Measurements from ENCODE around the gene OGDH. TPM values are rescaled to one million over a fixed set of nuclear protein-coding genes. Genes with fewer than 3 reads are reported as not detected.

OGDH gene
- total and polyA plus RNA-seq, 2 of the 4 experiments (the other 2 are of a cell fraction), result 47.4 to 56.5 TPM

DNA sequence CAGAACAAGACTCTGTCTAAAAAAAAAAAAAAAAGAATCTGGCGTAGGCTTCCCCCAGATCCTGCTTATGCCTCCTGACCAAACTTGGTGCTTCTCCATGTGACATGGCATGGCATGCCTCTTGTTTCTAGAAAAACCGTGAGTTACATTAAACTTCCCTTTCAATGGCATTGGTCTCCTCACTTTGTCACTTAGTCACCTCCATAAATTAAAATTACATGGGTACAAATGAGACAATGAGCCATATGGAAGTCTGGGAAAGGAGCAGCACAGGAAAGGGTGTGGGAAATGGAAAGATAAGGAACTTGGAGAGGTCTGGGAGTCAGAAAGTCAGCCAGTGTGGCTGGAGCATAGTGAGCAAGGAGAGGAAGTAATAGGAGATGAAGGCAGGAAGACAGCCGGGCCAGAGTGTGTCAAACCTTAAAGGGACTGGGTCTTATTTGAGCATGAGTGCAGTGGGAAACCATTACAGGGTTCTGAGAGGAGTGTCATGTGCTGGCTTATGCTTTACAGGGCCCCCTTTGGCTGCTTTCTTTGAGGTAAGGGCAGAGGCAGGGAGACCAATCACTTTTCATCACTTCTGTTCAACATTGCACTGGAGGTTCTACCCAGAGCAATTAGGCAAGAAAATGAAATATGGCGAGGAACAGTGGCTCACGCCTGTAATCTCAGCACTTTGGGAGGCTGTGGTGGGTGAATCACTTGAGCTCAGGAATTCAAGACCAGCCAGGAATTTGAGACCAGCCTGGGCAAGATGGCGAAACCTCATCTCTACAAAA lies 120.9 kb downstream of the OGDH start:
- H3K4me1 ChIP-seq (ENCODE audit: control insufficient read depth, insufficient read depth, low read length), result peaks cover 4% of the 10 kb centered on the region; the same call in 1 of the 2 replicates
- H3K4me2 ChIP-seq (ENCODE audit: low read depth, low read length), result peak overlapping the region; percentile 15; the same call in 1 of the 2 replicates
- peak overlapping the region; percentile 88 for H2AFZ ChIP-seq (replicated peaks; ENCODE audit: low read length, poor library complexity)
- H3K27ac ChIP-seq (ENCODE audit: insufficient read depth, low read length), result peak overlapping the region; percentile 75
- no peaks in the 10 kb centered on the region for H3K27me3 ChIP-seq (ENCODE audit: control insufficient read depth, insufficient read depth, low read length)
- peak overlapping the region; percentile 54 for H4K5ac ChIP-seq (ENCODE audit: low read depth, low read length)
- ChIA-PET POLR2A (ENCODE audit: unreplicated experiment) (no interaction called here), CTCF (interaction anchor here (0.6 kb wide), 1 partner anchor 39 kb away, joined by 3 read pairs; no protein-coding TSS in a partner anchor)
- peak; percentile 74 for TF ChIP-seq CEBPB (IDR thresholded peaks at IDR 0.05; ENCODE audit: low read depth, low read length)
- TF ChIP-seq BHLHE40 (IDR thresholded peaks at IDR 0.05; ENCODE audit: low read depth, low read length), result peak; percentile 49; the same call in 1 of the 2 replicates
- TF ChIP-seq RFX5 (IDR thresholded peaks at IDR 0.05; ENCODE audit: low read depth, low read length), result no peak
- TF ChIP-seq MAFK (IDR thresholded peaks at IDR 0.05; ENCODE audit: low read depth, low read length), result 0 out of 2 replicates have a peak, but pooled peaks have one; percentile 1
- peak; percentile 44; the same call in 1 of the 2 replicates for TF ChIP-seq FOS (IDR thresholded peaks at IDR 0.05; ENCODE audit: low read depth, low read length)
- BruUV-seq (replicated peaks), result no TSS peak
- H3K4ac ChIP-seq (ENCODE audit: low read depth, low read length), result peak overlapping the region; percentile 80
- intact Hi-C loops (cut with micrococcal nuclease), result no loop called here
- H4K8ac ChIP-seq (ENCODE audit: low read depth in 2 of 2, low read length in 2 of 2), result peak overlapping the region; percentile 88
- H4K91ac ChIP-seq (ENCODE audit: insufficient read depth, low read depth, low read length), result peak overlapping the region; percentile 93
- H3K9me3 ChIP-seq (ENCODE audit: control insufficient read depth, insufficient read depth, low read length), result no peaks in the 10 kb centered on the region
- dilution Hi-C loops (cut with HindIII; ENCODE audit: low sequenced_read_pairs, unreplicated experiment), result no loop called here
- H2AK5ac ChIP-seq (ENCODE audit: low read depth, low read length), result peak overlapping the region; percentile 70; the same call in 1 of the 2 replicates
- peak overlapping the region; percentile 94 for H2BK5ac ChIP-seq (ENCODE audit: low read depth, low read length, poor library complexity, severe bottlenecking)
- no peaks in the 10 kb centered on the region; a peak in 1 of 4 replicates for H3K79me1 ChIP-seq (ENCODE audit: low read depth in 1 of 2, low read length in 2 of 2)
- H3K9ac ChIP-seq (ENCODE audit: low read depth, low read length), result no peak overlapping the region
- H3K23ac ChIP-seq (ENCODE audit: low read depth, low read length), result peak overlapping the region; percentile 58; the same call in 1 of the 2 replicates
- H3K36me3 ChIP-seq (ENCODE audit: control insufficient read depth, insufficient read depth, low read length), result no peaks in the 10 kb centered on the region
- in situ Hi-C loops (cut with MboI; ENCODE audit: low sequenced_read_pairs), result no loop called here
- WGBS, 2 experiments (ENCODE audit: extremely low coverage in 2 of 2, insufficient read length in 1 of 2), result 40% methylated on average over 2 of the region's 6 CpGs; no CpG with 5 or more reads in 1 of the 2 experiments
- H2AK9ac ChIP-seq (replicated peaks; ENCODE audit: low read depth, low read length, poor library complexity), result no peak overlapping the region
- DNase-seq, result peak; percentile 81
- peak overlapping the region; percentile 96 for H2BK120ac ChIP-seq (ENCODE audit: low read depth, low read length)
- ATAC-seq (ENCODE audit: low read depth), result peak; percentile 90
- peak overlapping the region; percentile 96; the same call in 2 of the 3 replicates for H2BK15ac ChIP-seq (ENCODE audit: low read depth, low read length)
- no peaks in the 10 kb centered on the region for H4K20me1 ChIP-seq (ENCODE audit: insufficient read depth, low read length)
- peak overlapping the region; percentile 86; the same call in 1 of the 2 replicates for H3K18ac ChIP-seq (ENCODE audit: low read depth, low read length)
- H3K9me1 ChIP-seq (ENCODE audit: insufficient read depth, low read length), result peaks cover 3% of the 10 kb centered on the region; the same call in 1 of the 2 replicates
- H3K14ac ChIP-seq (replicated peaks; ENCODE audit: low read depth, low read length), result peak overlapping the region; percentile 74
- peak overlapping the region; percentile 94 for H2BK20ac ChIP-seq (ENCODE audit: low read depth, low read length)
- H3K56ac ChIP-seq (ENCODE audit: extremely low read depth, insufficient read depth, low read length), result peak overlapping the region; percentile 14; the same call in 1 of the 2 replicates
- H3K4me3 ChIP-seq (ENCODE audit: insufficient read depth, low read depth, low read length), result no peak overlapping the region

Data from IMR-90 (cell line).